RWPE1 (cell line): ENCODE results near the gene SPOCK1.

ENCODE experiments used
- CTCF ChIA-PET: fragments of 350-600 bp; sonication (Branson Sonifier 250); formaldehyde crosslinking; extraction: SDS; loops from one replicate; lab custom pipeline; 2021; lab: Yijun Ruan, JAX
- POLR2A ChIA-PET: fragments of 400-600 bp; formaldehyde crosslinking; extraction: SDS; loops from one replicate; lab custom pipeline; 2020; ENCODE audit warnings: antibody characterized with exemption; ENCODE audit not compliant: low non-redundant PET; lab: Yijun Ruan, JAX
- DNase-seq: peaks from one replicate; pipeline ENCODE4 v3.0.0; 2012; ENCODE audit warnings: low spot score
- H3K27ac ChIP-seq: fragments of 450-650 bp; 2 replicates; pipeline ENCODE4 v1.5.1; 2017
- CTCF ChIP-seq: fragments of 450-650 bp; conservative IDR thresholded peaks from 2 replicates; pipeline ENCODE4 v1.5.1; 2017; ENCODE audit warnings: low read depth, mild to moderate bottlenecking

SPOCK1 gene

GRCh38 chr5:137437774-137438173 is 61.4 kb downstream of the SPOCK1 start:
- H3K27ac ChIP-seq, result no peak overlapping the region
- CTCF ChIA-PET, result no interaction called here

GRCh38 chr5:137433539-137433938 is 65.6 kb downstream of the SPOCK1 start:
- no peak overlapping the region for H3K27ac ChIP-seq
- DNase-seq, result no peak
- ChIA-PET CTCF (no interaction called here), POLR2A (no interaction called here)
- TF ChIP-seq CTCF, result no peak

More at GRCh38 chr5:137437774-137438173, 61.4 kb downstream of the SPOCK1 start:
- no peak for DNase-seq
- no peak for TF ChIP-seq CTCF
- POLR2A ChIA-PET, result no interaction called here

GRCh38 chr5:137432376-137432775 is 66.8 kb downstream of the SPOCK1 start:
- TF ChIP-seq CTCF, result no peak
- DNase-seq, result no peak
- no peak overlapping the region for H3K27ac ChIP-seq
- CTCF ChIA-PET, result no interaction called here
- POLR2A ChIA-PET, result no interaction called here

GRCh38 chr5:137431051-137431450 is 68.1 kb downstream of the SPOCK1 start:
- POLR2A ChIA-PET, result interaction anchor here (0.5 kb wide), 1 partner anchor 23 kb away, joined by 13 read pairs; no protein-coding TSS in a partner anchor
- no peak for TF ChIP-seq CTCF
- no peak for DNase-seq
- no peak overlapping the region for H3K27ac ChIP-seq
- CTCF ChIA-PET, result interaction anchor here (0.6 kb wide), 1 partner anchor 370 kb away, joined by 3 read pairs; no protein-coding TSS in a partner anchor

- no peak for TF ChIP-seq CTCF
- ChIA-PET CTCF (interaction anchor here (0.7 to 1.1 kb wide), 2 partner anchors 13 to 105 kb away, joined by 3 to 4 read pairs; no protein-coding TSS in a partner anchor), POLR2A (no interaction called here)
- peak; percentile 37 for DNase-seq
- H3K27ac ChIP-seq, result no peak overlapping the region
Observed at GRCh38 chr5:137415231-137415681, 83.9 kb downstream of the SPOCK1 start.

- CTCF ChIA-PET, result interaction anchor here (0.5 kb wide), 1 partner anchor 92 kb away, joined by 3 read pairs; no protein-coding TSS in a partner anchor
- H3K27ac ChIP-seq, result no peak overlapping the region
- POLR2A ChIA-PET, result no interaction called here
Observed at GRCh38 chr5:137414112-137414755, 84.9 kb downstream of the SPOCK1 start.

More at GRCh38 chr5:137414112-137414755, 84.9 kb downstream of the SPOCK1 start:
- DNase-seq, result no peak
- TF ChIP-seq CTCF, result no peak
